GM18502 (cell line): ENCODE results near the gene IL24.
A peak's percentile ranks its signal among the peaks of the same experiment; 100 is the strongest.
"Not testable (repeated sequence)": the region's sequence is repeated elsewhere in the genome, so short reads cannot be mapped to it uniquely, and the experiment has no call there.

Experiments used
- ATAC-seq: cut with Tn5 transposase; IDR thresholded peaks from one replicate; pipeline ENCODE4 v1.9.1; 2021; ENCODE audit warnings: mild to moderate bottlenecking; ENCODE audit not compliant: unreplicated experiment, poor library complexity

IL24 gene

DNA sequence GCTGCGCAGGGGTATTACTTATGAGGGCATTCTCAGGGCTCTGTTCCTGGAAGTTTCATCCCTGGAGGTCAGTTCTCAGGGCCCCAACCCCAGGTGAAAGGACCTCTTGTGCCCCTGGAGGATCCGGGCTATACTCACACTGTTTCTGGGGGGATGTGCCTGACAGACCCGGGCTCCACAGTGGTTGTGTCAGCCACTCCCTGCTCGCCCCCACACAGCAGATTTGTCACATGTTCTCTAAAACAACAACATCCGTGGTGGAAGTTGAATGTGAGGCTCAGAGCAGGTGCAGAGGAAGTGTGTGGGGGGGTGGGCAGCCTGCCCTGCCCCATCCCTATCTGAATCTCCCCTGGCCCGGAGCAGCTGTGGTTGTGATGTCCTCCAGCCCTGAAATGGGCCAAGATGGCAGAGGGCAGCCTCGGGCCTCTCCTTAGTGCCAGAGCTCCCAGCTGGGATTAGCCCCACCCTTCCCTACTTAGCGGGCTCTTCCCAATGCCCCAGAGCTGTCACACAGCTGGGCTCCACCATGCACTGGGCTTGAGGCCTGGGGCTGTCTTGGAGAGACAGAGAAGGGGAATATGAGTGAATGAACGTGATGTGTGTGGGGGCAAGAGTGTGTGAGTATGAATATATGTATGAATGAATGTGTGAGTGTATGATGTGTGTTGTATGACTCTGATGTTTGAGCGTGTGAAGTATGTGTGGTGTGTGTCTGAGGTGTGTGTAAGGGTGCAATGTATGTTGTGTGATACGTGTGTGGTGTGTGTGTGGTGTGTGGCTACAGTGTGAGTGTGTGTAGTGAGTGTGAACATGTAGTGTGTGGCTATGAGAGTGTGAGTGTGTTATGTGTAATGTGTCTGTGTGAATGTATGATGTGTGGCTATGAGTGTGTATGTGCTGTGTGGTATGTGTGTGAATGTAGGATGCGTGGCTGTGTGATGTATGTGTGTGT lies 26.0 kb downstream of the IL24 start:
- ATAC-seq = peak; percentile 49

DNA sequence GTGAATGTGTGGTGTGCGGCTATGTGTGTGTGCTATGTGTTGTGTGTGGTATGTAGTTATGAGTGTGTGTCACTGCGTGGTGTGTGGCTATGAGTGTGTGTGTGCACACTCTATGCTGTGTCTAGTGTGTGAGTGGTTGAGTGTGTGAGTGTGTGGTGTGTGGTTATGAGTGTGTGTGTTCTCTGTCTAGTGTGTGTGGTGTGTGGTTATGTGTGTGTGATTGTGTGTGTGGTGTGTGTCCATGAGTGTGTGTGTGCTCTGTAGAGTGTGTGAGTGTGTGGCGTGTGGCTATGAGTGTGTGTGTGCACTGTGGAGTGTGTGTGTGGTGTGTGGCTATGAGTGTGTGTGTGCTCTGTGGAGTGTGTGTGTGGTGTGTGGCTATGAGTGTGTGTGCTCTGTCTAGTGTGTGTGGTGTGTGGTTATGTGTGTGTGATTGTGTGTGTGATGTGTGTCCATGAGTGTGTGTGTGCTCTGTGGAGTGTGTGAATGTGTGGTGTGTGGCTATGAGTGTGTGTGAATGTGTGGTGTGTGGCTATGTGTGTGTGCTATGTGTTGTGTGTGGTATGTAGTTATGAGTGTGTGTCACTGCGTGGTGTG lies 26.8 kb downstream of the IL24 start:
- ATAC-seq = not testable (repeated sequence)

DNA sequence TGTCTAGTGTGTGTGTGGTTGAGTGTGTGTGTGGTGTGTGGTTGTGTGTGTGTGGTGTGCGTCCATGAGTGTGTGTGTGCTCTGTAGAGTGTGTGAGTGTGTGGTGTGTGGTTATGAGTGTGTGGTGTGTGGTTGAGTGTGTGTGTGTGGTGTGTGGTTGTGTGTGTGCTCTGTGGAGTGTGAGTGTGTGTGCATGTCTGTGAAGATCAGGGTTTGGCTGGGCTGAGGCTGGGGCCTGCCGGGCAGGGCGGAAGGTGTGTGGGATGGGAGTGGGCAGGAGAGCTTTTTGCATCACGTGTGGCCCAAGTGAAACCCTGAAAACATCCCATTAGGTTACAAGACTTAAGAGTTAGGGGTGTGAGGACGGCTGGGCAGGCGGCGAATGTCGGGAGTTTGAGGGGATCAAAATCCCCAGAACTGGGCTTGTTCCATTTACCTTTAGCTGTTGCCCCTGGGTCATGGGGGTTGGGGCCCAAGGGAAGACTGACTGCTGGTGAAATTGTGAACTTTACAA lies 27.4 kb downstream of the IL24 start:
- peak; percentile 27 for ATAC-seq

DNA sequence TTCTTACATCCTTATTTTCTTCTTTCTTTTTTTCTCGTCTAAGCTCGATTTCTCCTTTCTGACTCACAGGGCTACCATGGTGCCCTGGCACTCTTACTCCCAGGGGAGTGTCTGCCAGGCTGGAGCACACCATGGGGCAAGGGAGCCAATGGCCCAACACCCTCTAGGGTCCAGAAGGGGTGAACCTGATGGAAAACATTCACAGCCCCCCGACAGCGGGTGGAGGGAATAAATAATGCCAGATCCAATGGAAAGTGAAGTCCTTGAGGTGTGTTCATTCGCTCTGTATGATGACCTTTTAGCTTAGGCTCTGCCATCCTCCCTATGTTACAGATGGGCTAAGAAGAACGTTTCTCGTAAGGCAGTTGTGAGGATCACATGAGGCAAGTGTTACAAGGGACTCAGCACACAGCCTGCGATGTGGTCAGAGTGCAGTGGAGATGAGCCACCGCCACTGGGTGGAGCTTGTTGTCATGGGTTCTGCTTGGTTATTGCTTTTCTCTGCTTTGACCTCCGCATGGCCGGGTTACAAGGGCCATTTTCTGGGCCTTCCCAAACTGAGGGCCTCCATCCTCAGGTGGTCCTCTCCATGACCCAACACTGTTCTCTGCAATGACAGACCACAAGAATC lies 28.0 kb downstream of the IL24 start:
- peak; percentile 55 for ATAC-seq

DNA sequence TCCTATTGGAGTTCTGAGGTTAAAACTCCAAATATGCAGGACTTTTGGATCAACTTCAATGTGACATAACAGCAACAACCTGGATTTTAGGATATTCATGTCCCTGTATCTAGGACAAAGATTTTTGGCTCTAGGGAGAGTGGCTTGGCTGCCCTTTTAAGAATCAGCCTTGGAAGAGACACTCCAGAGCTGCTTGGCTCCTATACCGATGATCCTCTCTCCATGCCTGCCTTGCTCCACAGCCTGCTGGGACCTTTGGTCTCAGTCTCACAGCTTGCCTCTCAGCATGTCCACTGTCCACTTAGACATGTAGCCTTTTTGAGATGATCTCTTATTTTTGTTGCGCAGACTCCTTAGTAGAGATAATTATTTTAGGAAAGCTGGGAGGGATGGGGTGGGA lies 29.0 kb downstream of the IL24 start:
- no peak for ATAC-seq

DNA sequence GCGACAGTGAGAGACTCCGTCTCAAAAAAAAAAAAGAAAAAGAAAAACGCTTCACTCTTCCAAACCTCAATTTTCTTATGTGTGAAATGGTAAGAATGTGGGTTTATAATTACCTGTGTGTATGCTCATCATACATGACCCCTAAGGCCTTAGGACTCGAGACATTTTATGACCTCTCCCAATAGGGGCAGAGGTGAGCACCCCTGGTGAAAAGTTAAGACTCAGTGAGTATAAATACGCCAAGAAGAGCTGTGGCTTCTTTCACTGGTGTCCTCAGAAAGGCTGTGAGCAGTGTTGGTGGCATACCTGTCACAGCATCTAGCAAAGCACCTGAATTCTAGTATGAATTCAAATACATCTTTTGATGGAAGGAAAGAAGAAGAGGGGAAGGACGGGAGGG lies 32.3 kb downstream of the IL24 start:
- ATAC-seq = no peak

DNA sequence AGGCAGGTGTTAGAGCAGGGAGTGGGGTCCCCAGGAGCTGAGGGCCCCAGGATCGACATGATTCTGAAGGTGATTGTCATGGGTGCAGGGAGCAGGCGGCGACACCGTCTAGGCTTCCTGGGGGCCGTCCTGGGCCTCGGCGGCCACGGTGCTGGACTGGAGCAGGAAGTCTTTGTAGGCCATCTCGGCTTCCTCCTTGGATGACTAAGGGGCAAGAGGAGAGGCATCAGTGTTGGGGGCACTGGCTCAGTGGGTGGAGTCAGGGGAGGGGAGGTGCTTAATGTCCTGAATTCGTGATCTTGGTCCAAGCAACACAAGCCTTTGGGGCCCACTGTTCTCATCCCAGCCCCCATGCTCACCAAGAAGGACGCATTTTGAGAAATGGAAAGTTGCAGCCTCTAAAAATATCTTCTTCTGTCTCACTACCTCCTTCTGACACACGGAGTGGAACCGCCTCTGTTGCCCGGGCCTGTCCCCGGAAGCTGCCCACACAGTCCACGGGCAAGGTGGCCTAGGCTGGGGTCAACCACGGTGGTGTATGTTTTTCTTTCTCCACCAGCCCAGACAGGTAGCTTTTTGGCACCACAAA lies 33.1 kb downstream of the IL24 start:
- ATAC-seq = peak; percentile 74

DNA sequence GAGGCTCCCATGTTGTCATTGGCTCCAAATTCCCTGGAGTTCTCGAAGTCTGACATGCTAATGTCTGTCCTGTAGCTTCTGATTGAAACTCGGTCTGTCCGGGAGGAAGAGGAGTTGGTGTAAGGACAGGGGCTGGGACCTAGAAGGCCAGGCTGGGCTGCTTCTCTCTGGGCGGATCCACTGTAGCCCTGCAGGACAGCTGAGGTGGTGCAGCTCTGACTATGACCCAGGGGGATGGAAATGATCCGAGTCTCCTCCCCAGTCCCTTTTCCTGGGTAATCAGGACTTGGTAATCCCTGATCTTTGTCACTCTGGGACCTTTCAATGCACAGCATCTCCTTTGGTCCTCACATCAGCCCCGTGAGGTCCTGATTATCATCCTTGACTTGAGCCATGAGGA lies 34.5 kb downstream of the IL24 start:
- ATAC-seq = no peak

DNA sequence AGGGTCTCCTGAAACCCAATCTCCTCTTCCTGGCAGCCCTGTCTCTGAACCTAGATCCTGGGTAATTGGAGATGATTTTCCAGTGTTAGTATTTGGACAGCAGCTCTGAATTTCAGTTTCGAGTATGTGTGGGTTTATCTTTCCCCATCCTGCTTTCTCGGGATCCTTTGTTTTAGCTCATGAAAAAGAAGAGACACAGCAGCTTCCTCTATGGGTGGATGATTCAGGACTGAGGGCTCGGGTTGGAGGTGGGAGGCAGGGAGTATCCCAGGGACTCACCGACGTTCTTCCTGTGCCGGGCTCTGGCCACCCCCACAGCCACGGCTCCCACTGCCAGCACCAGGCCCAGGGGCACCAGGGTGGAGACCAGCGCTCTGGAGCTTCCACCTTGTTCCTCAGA lies 34.9 kb downstream of the IL24 start:
- ATAC-seq = no peak

DNA sequence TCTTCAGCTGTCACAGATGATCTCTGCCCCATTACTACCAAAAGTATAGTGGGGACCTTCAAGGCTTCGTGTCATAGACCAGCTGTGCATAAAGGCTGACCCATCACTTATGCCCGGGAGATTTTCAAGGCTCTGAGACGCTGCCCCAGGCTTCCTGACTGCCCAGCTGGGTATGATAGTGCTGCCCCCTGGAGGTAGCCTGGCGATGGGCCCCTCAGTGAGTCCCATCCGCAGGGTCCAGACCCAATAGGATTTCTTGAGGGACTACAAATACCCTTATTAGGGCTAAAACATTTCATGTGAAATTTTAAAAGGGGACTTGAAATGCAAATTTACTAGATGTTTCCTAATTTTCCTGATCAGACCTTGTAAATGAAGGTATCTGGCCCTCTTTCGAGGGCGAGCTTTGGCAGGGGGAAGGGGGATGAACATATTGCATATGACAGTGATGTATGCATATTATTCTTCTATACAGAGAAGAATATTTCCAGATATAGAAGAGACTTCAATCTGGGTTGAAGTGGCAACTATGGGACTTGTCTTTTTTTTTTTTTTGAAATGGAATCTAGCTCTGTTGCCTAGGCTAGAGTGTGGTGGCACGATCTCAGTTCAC lies 36.2 kb downstream of the IL24 start:
- ATAC-seq = no peak

DNA sequence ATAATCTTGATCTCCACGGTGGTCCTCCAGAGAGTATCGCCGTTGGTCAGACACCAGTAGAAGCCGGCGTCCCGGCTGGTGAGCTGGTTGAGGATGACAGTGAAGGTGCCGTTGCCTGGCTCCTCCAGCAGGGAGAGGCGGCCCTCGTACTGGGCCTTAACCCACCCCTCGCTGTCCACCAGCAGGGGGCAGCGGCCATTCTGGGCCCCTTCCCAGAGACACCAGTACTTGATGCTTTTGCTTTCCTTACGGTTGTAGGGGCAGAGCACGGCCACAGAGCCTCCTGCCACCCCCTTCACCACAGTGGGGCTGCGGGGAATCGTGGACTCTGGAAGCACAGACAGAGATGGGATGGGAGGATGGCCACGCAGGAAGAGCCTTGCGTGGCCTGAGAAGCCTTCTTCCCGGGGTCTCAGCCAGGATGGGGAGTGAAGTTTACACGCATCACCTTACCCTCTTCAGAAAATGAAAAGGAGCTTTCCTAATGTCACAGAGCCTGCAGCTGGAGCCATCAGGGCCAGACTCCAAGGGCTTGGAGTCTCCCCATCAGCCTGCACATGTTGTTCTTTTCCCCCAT lies 38.3 kb downstream of the IL24 start:
- no peak for ATAC-seq

DNA sequence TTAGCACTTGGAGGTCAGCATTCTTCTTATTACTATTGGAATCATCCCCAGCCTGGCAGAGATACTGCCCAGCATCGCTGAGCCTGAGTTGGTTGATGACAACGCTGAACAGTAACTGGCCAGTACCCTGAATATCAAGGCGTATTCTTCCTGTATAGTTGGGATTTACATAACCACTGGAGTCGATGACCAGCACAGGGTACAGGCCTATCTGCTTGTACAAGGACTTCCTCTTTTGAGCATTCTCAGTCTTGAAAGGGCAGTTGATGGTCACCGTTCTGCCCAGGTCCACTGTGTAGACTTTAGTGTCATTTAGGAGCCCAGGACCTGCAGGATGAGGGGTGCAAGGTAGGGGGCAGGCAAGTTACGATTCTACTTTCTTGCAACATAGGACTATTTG lies 40.2 kb downstream of the IL24 start:
- ATAC-seq = no peak

DNA sequence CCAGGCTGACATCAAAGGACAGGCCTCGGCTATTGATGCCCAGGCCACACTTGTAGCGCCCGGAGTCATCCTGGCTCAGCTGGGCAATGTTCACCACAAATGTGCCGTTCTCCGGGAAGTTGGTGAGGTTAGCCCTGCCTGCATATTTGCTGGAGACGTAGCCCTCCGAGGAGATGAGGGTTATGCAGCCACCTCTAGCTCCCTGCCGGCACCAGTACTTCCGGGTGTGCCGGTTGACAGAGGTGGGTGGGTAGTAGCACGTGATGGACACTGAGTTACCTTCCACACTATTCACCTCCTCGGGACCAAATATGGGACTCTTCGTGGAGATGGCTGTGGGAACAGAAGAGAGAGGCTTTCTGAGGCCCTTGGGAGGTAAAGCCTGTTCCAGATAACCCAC lies 41.9 kb downstream of the IL24 start:
- ATAC-seq = no peak

DNA sequence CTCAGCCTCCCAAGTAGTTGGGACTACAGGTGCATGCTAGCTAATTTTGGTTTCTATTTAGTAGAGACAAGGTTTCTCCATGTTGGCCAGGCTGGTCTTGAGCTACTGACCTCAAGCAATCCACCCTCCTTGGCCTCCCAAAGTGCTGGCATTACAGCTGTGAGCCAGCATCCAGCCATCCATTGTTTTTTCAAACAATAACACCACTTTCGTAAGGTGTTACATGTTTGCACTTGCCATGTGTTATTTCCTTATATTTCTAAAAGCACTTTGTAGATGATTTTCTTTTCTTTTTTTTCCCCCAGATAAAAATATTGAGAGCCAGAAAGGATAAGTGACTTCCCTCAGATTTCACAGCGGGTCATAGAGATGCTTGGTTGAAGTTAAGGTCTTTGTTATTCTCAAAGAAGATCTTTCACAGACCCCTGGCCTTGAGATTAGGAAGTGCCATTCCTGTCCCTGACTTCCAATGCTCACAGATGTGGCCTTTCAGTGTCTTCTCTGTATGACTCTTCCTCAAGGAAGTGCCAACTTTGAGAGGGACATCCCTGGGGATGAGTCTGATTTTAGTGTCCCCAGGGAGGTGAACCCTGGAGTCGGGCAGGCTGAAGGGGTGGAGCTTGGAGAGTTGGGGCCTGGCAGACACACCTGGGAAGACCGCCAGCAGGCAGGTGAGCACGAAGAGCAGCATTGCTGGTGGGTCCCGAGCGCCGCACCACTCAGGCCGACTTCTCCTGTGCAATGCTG lies 42.8 kb downstream of the IL24 start:
- ATAC-seq = no peak

DNA sequence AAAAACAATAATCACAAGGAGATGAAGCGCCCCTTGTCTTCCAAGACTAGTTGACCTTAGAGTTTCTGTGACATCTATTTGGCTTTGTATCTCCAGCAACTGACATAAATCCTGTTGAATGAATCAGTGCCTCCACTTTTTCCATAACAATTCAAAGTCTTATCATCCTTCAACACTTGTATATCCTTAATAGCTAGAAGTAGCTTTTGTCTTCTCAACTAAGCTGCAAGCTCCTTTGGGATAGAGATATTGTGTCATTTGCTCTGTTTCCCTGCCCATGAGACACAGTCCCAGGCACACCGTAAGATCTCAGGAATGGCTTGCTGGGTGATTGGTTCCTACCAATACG lies 43.3 kb downstream of the IL24 start:
- no peak for ATAC-seq

DNA sequence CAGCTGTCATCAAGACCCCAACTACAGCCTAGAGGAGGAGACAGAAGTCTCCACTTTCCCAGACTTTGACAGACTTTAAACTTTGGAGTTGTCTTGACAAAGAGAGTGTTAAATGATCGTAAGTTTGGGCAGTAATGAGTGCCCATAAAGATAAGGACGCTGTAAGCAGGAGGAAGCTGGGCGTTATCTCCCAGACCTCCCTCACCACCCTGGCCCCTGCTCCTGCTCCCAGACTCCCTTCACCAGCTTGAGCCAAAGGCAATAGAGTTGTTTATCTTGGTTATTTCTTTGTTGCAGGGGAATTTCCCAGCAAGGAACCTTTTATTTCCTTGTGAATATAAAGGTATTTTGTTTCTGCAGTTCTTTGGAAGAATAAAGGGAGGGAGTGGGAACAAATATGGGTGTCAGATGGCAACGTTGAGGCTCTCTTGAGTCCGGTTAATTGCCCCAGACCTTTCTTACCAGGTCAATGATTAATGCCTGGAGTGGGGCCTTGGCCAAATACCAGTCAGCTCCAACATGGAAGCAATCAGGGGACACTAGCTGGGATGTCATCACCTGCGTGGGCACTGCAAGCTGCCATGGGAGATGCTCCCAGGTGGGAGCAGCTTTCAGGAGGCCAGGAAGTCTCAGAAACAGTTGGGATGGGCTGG lies 44.6 kb downstream of the IL24 start:
- no peak for ATAC-seq

DNA sequence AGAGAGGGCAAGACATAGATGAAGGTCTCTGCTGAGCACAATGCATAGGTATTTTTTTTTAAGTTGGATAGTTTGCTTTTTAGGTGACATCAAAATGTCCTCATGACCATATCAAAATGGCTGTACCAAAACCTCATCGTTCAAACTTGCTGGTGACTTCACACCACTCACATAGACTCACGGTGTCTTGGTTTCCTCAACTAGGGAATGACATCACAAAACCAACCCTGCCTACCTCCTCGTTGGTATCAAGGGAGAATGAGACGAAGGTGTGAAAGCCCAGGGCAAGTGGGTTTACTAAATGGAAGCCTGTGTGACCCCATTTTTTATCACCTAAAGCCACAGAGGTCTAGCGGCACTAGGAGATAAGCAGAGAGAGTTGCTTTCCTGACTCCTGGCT lies 47.5 kb downstream of the IL24 start:
- ATAC-seq = no peak

DNA sequence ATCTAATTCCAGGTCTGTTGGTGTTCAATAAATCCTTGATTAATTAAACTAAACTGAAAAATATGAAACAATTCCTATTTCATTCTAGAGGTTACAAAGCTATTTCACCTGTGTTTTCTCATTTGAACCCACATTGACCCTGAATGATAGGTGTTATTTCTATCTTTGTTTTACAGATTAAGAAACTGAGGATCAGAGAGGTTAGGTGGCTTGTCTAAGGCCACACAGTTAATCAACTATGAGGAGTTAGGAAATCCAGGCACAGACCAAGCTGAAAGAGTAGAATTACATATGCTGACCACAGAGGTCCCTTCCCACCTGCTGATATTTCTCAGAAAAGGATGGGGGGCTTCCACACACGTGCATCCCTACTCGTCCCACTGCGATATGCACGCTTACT lies 48.5 kb downstream of the IL24 start:
- no peak for ATAC-seq

DNA sequence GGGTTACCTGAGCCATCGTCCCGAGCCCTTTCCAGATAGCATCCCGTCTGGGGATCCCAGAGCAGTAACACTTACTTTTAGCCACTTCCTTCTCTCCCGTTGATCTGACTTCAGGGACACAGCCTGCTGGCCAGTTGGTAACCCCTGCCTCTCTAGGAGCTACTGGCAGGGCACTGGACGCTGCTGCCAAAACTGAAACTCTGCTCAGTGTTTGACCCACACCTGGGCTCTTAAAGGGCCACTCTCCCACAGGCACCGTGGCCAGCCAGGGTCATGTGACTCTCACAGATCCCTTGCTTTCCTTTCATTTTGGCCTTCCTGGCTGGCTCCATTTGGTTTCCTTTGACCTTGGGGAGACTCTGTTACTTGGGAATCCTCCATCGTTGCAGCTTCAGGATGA lies 49.0 kb downstream of the IL24 start, which contains the start of gene PIGR:
PIGR (minus strand) TSS at position 206 of the 400 bp plus-strand sequence. CDS start 5,935 bp downstream, outside the sequence.
- no peak for ATAC-seq
